Measurements from ENCODE around the gene GEN1.

The GEN1 gene

DNA sequence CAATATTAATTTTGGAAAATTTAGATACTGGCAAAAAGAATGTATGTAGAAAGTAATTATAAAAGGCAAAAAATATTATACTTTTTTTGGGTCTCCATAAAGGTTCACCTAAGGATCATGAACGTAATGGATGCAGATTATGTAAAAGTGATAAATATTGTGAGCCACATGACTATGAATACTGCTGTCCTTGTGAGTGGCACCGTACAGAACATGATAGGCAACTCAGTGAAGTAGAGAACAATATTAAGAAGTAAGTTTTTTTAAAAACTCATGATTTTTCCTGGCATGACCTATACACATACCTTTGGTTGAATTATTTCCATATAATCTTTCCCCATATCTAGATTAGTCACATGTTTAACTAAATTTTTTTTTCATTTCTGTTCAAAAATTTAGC is 18.6 kb downstream of the GEN1 start:
- Histone ChIP-seq H3K27me3 (ENCODE audit: control insufficient read depth, insufficient read depth, low read length) (no peaks in the 10 kb centered on the region), H3K9me3 (ENCODE audit: control insufficient read depth, insufficient read depth, low read length) (no peaks in the 10 kb centered on the region), H3K36me3 (ENCODE audit: control insufficient read depth, insufficient read depth, low read length) (peaks cover 91% of the 10 kb centered on the region), H3K9ac (ENCODE audit: low read depth, low read length) (no peak overlapping the region), H3K4me3 (ENCODE audit: low read depth, low read length) (no peak overlapping the region), H3K27ac (ENCODE audit: low read depth, low read length) (no peak overlapping the region), H3K4me1 (ENCODE audit: control insufficient read depth, insufficient read depth, low read length) (no peaks in the 10 kb centered on the region)

DNA sequence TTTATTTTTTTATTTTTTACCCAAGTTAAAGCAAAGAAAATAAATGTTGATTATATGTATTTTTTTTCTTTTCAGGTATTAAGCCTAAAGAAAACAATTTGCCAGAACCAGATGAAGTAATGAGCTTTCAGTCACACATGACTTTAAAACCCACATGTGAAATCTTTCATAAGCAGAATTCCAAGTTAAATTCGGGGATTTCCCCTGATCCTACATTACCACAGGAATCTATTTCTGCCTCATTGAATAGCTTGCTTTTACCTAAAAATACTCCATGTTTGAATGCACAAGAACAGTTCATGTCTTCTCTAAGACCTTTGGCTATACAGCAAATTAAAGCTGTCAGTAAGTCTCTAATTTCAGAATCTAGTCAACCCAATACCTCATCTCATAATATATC is 26.6 kb downstream of the GEN1 start:
- Histone ChIP-seq H3K27me3 (ENCODE audit: control insufficient read depth, insufficient read depth, low read length) (no peaks in the 10 kb centered on the region), H3K36me3 (ENCODE audit: control insufficient read depth, insufficient read depth, low read length) (peaks cover 60% of the 10 kb centered on the region), H3K27ac (ENCODE audit: low read depth, low read length) (no peak overlapping the region), H3K9ac (ENCODE audit: low read depth, low read length) (no peak overlapping the region), H3K9me3 (ENCODE audit: control insufficient read depth, insufficient read depth, low read length) (no peaks in the 10 kb centered on the region), H3K4me1 (ENCODE audit: control insufficient read depth, insufficient read depth, low read length) (no peaks in the 10 kb centered on the region), H3K4me3 (ENCODE audit: low read depth, low read length) (no peak overlapping the region)

DNA sequence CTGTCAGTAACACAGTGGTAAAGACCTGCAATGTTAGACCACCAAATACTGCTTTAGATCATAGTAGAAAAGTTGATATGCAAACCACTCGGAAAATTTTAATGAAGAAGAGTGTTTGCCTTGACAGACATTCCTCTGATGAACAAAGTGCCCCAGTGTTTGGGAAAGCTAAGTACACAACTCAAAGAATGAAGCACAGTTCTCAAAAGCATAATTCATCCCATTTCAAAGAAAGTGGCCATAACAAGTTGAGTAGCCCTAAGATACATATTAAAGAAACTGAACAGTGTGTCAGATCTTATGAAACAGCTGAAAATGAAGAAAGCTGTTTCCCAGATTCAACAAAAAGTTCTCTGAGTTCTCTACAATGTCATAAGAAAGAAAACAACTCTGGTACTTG is 27.5 kb downstream of the GEN1 start:
- H3K27ac ChIP-seq (ENCODE audit: low read depth, low read length): no peak overlapping the region
- H3K36me3 ChIP-seq (ENCODE audit: control insufficient read depth, insufficient read depth, low read length): peaks cover 52% of the 10 kb centered on the region
- no peak overlapping the region for H3K9ac ChIP-seq (ENCODE audit: low read depth, low read length)
- H3K4me3 ChIP-seq (ENCODE audit: low read depth, low read length): no peak overlapping the region
- no peaks in the 10 kb centered on the region for H3K9me3 ChIP-seq (ENCODE audit: control insufficient read depth, insufficient read depth, low read length)
- 0 out of 2 replicates have a peak, but pooled peaks cover 6% of the 10 kb centered on the region for H3K4me1 ChIP-seq (ENCODE audit: control insufficient read depth, insufficient read depth, low read length)
- H3K27me3 ChIP-seq (ENCODE audit: control insufficient read depth, insufficient read depth, low read length): no peaks in the 10 kb centered on the region

DNA sequence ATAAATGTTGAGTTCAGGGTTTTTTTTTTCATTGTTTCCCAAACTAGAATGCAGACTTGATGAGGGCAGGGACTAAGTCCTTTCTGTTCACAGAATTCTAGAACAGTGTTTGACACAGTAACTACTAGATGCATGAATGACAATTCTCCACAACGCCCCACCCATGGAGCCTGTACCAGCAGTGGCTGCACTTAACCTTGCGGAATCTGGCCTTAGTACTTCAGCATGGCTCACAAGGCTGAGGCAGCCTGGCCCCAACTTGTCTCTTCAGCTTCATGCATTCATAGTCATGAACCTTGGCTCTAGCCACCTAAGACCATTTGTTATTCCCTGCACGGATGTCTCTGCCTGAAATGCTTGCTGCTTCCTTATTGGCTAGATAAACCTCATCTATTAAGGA is 32.8 kb downstream of the GEN1 start:
- Histone ChIP-seq H3K27me3 (ENCODE audit: control insufficient read depth, insufficient read depth, low read length) (no peaks in the 10 kb centered on the region), H3K9me3 (ENCODE audit: control insufficient read depth, insufficient read depth, low read length) (no peaks in the 10 kb centered on the region), H3K4me3 (ENCODE audit: low read depth, low read length) (no peak overlapping the region), H3K27ac (ENCODE audit: low read depth, low read length) (no peak overlapping the region), H3K36me3 (ENCODE audit: control insufficient read depth, insufficient read depth, low read length) (peaks cover 7% of the 10 kb centered on the region), H3K4me1 (ENCODE audit: control insufficient read depth, insufficient read depth, low read length) (0 out of 2 replicates have a peak, but pooled peaks cover 6% of the 10 kb centered on the region), H3K9ac (ENCODE audit: low read depth, low read length) (no peak overlapping the region)

DNA sequence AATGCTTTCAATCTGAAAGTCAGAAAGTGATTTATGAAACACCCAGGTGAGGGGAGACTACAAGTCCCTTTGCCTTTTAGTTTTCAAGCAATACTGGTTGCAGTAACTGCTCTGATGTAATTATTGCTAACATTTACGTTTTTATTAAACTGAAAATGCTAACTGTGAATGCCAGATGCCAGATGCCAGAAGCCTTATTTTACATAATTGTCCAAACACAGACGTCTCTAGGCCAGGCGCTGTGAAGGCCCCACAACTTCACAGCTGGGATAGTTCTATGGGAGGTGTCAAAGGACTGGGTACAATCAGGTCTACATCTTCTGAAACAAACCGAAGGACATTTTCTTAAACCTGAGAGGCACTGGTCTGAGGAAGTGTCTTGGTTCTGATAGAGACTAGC is 34.8 kb downstream of the GEN1 start:
- H3K9me3 ChIP-seq (ENCODE audit: control insufficient read depth, insufficient read depth, low read length): no peaks in the 10 kb centered on the region
- H3K36me3 ChIP-seq (ENCODE audit: control insufficient read depth, insufficient read depth, low read length): no peaks in the 10 kb centered on the region
- H3K4me1 ChIP-seq (ENCODE audit: control insufficient read depth, insufficient read depth, low read length): 0 out of 2 replicates have a peak, but pooled peaks cover 6% of the 10 kb centered on the region
- no peak overlapping the region for H3K9ac ChIP-seq (ENCODE audit: low read depth, low read length)
- H3K4me3 ChIP-seq (ENCODE audit: low read depth, low read length): no peak overlapping the region
- no peaks in the 10 kb centered on the region for H3K27me3 ChIP-seq (ENCODE audit: control insufficient read depth, insufficient read depth, low read length)
- H3K27ac ChIP-seq (ENCODE audit: low read depth, low read length): no peak overlapping the region

DNA sequence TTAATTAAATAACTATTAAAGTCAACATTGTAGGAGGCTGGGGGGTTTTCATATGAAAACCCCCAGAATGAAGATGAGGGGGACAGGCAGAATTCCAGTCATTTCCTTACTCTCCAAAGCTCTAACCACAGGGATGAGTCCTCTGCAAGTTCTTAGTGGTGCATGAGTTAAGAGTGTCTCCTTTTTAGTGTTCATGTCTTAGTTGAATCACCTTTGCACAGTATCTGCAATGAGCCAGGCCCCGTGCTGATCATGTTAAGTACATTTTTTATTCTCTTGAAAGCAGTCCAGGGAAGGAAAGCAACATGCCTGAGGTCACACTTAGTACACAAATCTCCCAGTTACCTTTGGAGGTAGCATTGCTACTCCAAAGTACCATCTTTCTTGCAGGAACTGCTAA is 36.6 kb downstream of the GEN1 start:
- Histone ChIP-seq H3K9me3 (ENCODE audit: control insufficient read depth, insufficient read depth, low read length) (no peaks in the 10 kb centered on the region), H3K27ac (ENCODE audit: low read depth, low read length) (no peak overlapping the region), H3K36me3 (ENCODE audit: control insufficient read depth, insufficient read depth, low read length) (no peaks in the 10 kb centered on the region), H3K27me3 (ENCODE audit: control insufficient read depth, insufficient read depth, low read length) (no peaks in the 10 kb centered on the region), H3K9ac (ENCODE audit: low read depth, low read length) (no peak overlapping the region), H3K4me1 (ENCODE audit: control insufficient read depth, insufficient read depth, low read length) (0 out of 2 replicates have a peak, but pooled peaks cover 6% of the 10 kb centered on the region), H3K4me3 (ENCODE audit: low read depth, low read length) (no peak overlapping the region)

DNA sequence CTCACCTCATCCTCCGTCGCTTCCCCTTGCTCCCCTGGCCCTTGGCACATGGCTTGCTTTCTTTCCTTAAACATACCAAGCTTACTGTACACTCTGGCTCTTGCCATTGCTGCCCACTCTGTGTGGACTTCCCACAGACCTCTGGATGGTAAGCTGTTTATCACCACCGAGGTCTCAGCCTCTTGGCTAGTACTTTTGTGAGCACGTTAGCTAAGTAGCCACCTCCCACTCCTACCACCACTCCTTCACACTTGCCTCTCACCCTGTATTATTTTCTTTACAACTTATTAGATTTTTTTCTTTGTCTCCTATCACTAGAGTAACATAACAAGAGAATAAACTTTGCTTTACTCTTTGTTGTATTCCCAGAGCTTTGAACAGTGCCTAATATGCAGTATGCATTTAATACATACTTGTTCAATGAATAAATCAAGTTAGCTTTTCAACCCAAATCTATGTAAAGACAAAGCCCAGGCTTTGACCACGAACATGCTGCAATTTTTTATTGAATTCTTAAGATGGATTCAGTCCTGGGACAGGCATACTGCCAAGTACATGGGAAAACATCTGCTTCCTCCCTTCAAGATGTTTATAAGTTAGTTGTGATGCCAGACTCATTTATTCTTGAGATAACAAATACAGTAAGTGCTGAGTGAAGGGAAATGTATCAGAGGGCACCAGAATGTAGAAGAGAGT is 37.3 kb downstream of the GEN1 start:
- Histone ChIP-seq H3K4me3 (ENCODE audit: low read depth, low read length) (no peak overlapping the region), H3K27ac (ENCODE audit: low read depth, low read length) (no peak overlapping the region), H3K9ac (ENCODE audit: low read depth, low read length) (no peak overlapping the region), H3K4me1 (ENCODE audit: control insufficient read depth, insufficient read depth, low read length) (0 out of 2 replicates have a peak, but pooled peaks cover 2% of the 10 kb centered on the region), H3K27me3 (ENCODE audit: control insufficient read depth, insufficient read depth, low read length) (no peaks in the 10 kb centered on the region), H3K9me3 (ENCODE audit: control insufficient read depth, insufficient read depth, low read length) (no peaks in the 10 kb centered on the region), H3K36me3 (ENCODE audit: control insufficient read depth, insufficient read depth, low read length) (no peaks in the 10 kb centered on the region)

DNA sequence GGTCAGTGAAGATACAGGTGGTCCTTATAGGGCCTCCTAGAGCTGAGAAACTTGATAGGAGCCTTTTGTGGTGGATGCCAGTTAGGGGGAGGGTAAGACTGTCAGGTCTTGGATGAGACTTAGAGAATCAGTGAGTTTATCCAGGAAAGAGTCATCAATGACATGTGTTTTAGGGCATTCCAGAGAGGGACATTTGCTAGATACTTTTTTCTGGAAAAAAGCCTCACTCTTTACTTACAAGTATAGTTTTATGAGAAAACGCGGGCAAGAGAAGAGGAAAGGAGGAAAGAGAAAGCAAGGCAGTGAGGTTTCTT is 37.8 kb downstream of the GEN1 start:
- no peak overlapping the region for H3K27ac ChIP-seq (ENCODE audit: low read depth, low read length)
- H3K4me1 ChIP-seq (ENCODE audit: control insufficient read depth, insufficient read depth, low read length): no peaks in the 10 kb centered on the region
- no peak overlapping the region for H3K9ac ChIP-seq (ENCODE audit: low read depth, low read length)
- no peaks in the 10 kb centered on the region for H3K9me3 ChIP-seq (ENCODE audit: control insufficient read depth, insufficient read depth, low read length)
- no peaks in the 10 kb centered on the region for H3K27me3 ChIP-seq (ENCODE audit: control insufficient read depth, insufficient read depth, low read length)
- no peak overlapping the region for H3K4me3 ChIP-seq (ENCODE audit: low read depth, low read length)
- H3K36me3 ChIP-seq (ENCODE audit: control insufficient read depth, insufficient read depth, low read length): no peaks in the 10 kb centered on the region

DNA sequence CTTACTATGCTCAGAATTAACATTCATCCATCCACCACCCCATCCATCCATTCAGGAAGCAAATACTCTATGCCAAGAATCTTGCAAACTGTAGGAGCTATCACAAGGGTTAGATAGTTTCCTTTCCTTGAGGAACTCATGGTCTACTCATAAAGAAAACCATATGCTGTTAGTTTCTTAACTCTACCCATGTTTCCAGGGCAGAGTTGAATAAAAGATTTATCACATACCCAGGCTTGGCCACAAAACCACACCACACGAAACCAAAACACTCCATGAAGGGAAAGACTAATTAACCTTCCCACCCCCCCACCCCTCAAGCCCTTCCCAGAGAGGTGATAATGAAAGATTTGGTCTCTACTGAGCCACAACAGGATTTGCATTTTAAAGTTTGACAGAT is 38.6 kb downstream of the GEN1 start:
- Histone ChIP-seq H3K27me3 (ENCODE audit: control insufficient read depth, insufficient read depth, low read length) (no peaks in the 10 kb centered on the region), H3K4me1 (ENCODE audit: control insufficient read depth, insufficient read depth, low read length) (no peaks in the 10 kb centered on the region), H3K4me3 (ENCODE audit: low read depth, low read length) (no peak overlapping the region), H3K9ac (ENCODE audit: low read depth, low read length) (no peak overlapping the region), H3K27ac (ENCODE audit: low read depth, low read length) (no peak overlapping the region), H3K9me3 (ENCODE audit: control insufficient read depth, insufficient read depth, low read length) (no peaks in the 10 kb centered on the region), H3K36me3 (ENCODE audit: control insufficient read depth, insufficient read depth, low read length) (no peaks in the 10 kb centered on the region)

DNA sequence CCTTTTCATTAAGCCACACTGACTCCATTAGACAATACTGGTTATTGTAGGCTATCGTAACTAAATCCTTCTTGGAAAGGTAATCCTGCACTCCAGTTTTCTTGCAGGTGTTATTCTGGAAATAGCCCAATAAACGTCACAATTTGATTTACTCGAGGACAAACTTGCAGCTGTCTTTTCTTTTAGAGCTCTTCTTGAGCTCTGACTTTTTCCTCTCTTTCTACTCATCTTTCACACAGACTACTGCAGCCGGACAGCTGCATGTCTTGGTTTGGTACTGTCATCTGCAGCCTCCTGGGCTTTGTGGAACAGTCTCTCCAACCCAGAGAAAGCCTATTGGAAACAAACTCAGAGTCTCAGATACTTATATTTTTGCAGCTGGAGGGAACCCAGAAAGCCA is 39.4 kb downstream of the GEN1 start:
- H3K36me3 ChIP-seq (ENCODE audit: control insufficient read depth, insufficient read depth, low read length): no peaks in the 10 kb centered on the region
- H3K27me3 ChIP-seq (ENCODE audit: control insufficient read depth, insufficient read depth, low read length): no peaks in the 10 kb centered on the region
- no peaks in the 10 kb centered on the region for H3K4me1 ChIP-seq (ENCODE audit: control insufficient read depth, insufficient read depth, low read length)
- no peak overlapping the region for H3K27ac ChIP-seq (ENCODE audit: low read depth, low read length)
- H3K9me3 ChIP-seq (ENCODE audit: control insufficient read depth, insufficient read depth, low read length): no peaks in the 10 kb centered on the region
- no peak overlapping the region for H3K9ac ChIP-seq (ENCODE audit: low read depth, low read length)
- H3K4me3 ChIP-seq (ENCODE audit: low read depth, low read length): no peak overlapping the region

DNA sequence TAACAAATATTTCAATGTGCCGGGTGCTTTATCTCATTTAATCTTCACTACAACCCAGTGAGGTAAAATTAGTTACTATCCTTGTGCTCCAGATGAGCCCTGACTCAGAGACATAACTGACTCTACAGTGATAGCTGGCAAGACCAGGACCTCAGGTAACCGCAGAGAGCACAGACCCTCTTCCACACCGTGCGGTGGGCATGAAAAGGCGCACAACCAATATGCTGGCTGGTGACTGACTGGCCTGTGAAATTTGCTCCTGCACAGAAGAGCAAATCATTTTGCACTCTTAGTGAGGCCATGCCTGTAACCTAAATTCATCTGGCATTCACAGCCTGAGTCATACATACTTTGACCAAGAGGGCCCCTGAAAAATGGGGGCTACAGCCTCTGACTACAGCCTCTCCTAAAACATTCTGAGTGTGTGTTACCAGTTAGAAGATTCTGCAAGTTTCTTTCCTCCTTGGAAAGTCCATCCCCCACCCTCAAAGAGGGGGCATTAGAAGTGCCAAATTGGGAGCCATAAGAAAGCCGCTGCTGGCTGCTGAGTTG is 39.9 kb downstream of the GEN1 start:
- Histone ChIP-seq H3K9ac (ENCODE audit: low read depth, low read length) (no peak overlapping the region), H3K4me1 (ENCODE audit: control insufficient read depth, insufficient read depth, low read length) (no peaks in the 10 kb centered on the region)

More for the DNA sequence above, 39.9 kb downstream of the GEN1 start:
- no peaks in the 10 kb centered on the region for H3K9me3 ChIP-seq (ENCODE audit: control insufficient read depth, insufficient read depth, low read length)
- no peaks in the 10 kb centered on the region for H3K36me3 ChIP-seq (ENCODE audit: control insufficient read depth, insufficient read depth, low read length)
- no peaks in the 10 kb centered on the region for H3K27me3 ChIP-seq (ENCODE audit: control insufficient read depth, insufficient read depth, low read length)
- H3K4me3 ChIP-seq (ENCODE audit: low read depth, low read length): no peak overlapping the region
- no peak overlapping the region for H3K27ac ChIP-seq (ENCODE audit: low read depth, low read length)

Data from HUES48 (cell line).